Muscle of leg (tissue), 11 donors: Measurements from ENCODE around the gene NAPG. TPM values are rescaled to one million over a fixed set of nuclear protein-coding genes. Genes with fewer than 3 reads are reported as not detected.
A peak's percentile ranks its signal among the peaks of the same experiment; 100 is the strongest.
"Not testable (repeated sequence)": the region's sequence is repeated elsewhere in the genome, so short reads cannot be mapped to it uniquely, and the experiment has no call there.

Experiments
- DNase-seq: peaks from one replicate; pipeline ENCODE4 v3.0.0; 2013
- H3K27ac ChIP-seq: one replicate; pipeline ENCODE4 v1.5.1; 2013; ENCODE audit warnings: mild to moderate bottlenecking, low read length, control low read depth
- H3K27me3 ChIP-seq: one replicate; pipeline ENCODE4 v1.6.1; 2013; ENCODE audit warnings: low read length; ENCODE audit not compliant: control insufficient read depth, insufficient read depth
- H3K36me3 ChIP-seq: one replicate; pipeline ENCODE4 v1.6.1; 2013; ENCODE audit warnings: low read length; ENCODE audit not compliant: control insufficient read depth, insufficient read depth
- H3K4me1 ChIP-seq: one replicate; pipeline ENCODE4 v1.6.1; 2013; ENCODE audit warnings: low read length; ENCODE audit not compliant: control insufficient read depth, insufficient read depth
- H3K4me3 ChIP-seq: one replicate; pipeline ENCODE4 v1.5.1; 2013; ENCODE audit warnings: low read length, control low read depth
- H3K9me3 ChIP-seq: replicated peaks from 2 replicates; pipeline ENCODE4 v1.6.1; 2013; ENCODE audit warnings: low read depth, low read length; ENCODE audit not compliant: control insufficient read depth
- WGBS: methylation state at CpG from one replicate; pipeline ENCODE4 v1.1.5; 2013; ENCODE audit warnings: missing lambda C conversion rate; ENCODE audit not compliant: insufficient coverage; 5-methylcytosine and 5-hydroxymethylcytosine counted together
- polyA plus RNA-seq, 8 donors: library from polyadenylated mRNA; unstranded; fragments of 120-200 nt; gene quantifications; one replicate each; pipeline versions ENCODE4 v1.2.1 to v1.2.3, GENCODE V29; 2013; ENCODE audit warnings: inconsistent platforms in 1 of 8, low replicate concordance in 1 of 8; ENCODE audit not compliant: insufficient read length in 8 of 8, insufficient read depth in 1 of 8
- total RNA-seq: library from RNA; stranded (reverse); fragments of 120-200 nt; gene quantifications from one replicate; pipeline ENCODE4 v1.2.4, GENCODE V29; 2013

Gene NAPG
- total and polyA plus RNA-seq, 9 donors: 11.6 to 22.6 (median 15.8) TPM

DNA sequence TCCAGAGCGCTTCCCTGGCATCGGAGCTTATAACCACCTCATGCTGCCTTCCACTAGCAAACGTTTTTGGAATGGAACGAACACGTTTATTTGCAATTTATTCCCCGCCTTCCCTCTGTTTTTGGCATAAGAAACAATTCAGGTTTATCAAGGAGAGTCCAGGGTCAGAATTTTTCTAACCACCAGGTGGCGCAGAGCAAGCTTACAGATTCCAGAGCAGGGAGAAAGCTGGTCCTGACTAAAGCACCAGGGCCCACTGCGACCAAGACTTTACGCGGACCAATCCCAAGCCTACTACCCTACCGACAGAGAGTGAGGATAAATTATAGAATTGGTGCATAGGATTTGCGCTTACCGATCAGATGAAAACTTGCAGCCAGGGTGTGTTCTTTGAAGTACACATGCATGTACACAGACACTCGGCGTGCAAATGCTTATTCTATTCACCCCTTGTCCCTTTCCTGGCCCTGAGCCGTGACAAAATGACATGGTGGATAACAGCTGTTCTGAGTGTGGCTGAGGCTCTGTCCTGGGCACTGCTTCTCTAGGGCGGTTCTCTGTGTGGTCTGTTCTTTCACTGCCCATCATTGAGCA, 34.7 kb downstream of the NAPG start:
- peak; percentile 92 for DNase-seq
- peaks cover 2% of the 10 kb centered on the region for H3K9me3 ChIP-seq
- peaks cover 14% of the 10 kb centered on the region for H3K4me1 ChIP-seq
- peak overlapping the region; percentile 18 for H3K4me3 ChIP-seq
- H3K36me3 ChIP-seq: peaks cover 13% of the 10 kb centered on the region
- no peak overlapping the region for H3K27ac ChIP-seq
- WGBS: 33% methylated on average over 10 of the region's 17 CpGs
- H3K27me3 ChIP-seq: no peaks in the 10 kb centered on the region

DNA sequence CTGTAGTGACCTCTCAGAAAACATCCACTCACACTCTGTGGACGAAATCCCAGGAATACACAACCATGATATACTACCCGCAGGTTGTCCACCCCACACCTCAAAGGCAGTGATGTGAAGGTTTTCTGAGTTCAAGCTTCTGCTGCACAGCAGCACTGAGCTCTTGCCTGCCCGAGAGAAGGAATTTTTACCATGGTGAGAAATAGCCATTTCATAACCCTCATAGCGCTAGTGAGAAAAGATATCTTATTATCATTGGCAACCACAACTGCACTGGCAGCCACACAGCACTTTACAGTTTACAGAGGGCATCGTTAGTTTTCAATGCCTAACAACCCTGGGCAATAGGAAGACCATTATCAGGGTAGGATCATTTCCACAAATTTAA, 36.9 kb downstream of the NAPG start:
- Histone ChIP-seq H3K27me3 (no peaks in the 10 kb centered on the region), H3K4me3 (no peak overlapping the region), H3K36me3 (no peaks in the 10 kb centered on the region), H3K9me3 (peaks cover 2% of the 10 kb centered on the region), H3K4me1 (peaks cover 14% of the 10 kb centered on the region), H3K27ac (no peak overlapping the region)
- WGBS: no CpG with 5 or more reads among the region's 5 CpGs
- DNase-seq: no peak

DNA sequence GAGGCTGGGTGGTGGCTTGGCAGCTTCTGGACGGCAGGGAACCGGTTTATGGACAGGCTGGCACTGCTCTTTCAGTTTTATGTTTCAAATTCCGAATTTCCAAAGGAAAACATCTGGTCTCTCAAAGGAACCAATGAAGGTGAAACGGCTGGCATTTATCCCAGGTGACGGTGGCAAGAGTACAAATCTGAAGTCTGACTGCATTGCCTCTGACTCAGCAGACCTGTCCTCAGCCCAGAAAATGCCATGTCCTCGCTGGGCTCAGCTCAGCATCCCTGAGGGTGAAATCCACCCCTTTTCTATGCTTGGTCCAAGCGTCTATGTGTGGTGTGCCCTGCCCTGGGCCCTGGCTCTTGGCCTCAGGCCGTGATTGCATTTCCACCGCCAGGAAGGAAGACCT, 38.1 kb downstream of the NAPG start:
- Histone ChIP-seq H3K27me3 (no peaks in the 10 kb centered on the region), H3K36me3 (no peaks in the 10 kb centered on the region), H3K4me1 (peaks cover 14% of the 10 kb centered on the region), H3K9me3 (peaks cover 2% of the 10 kb centered on the region), H3K4me3 (no peak overlapping the region), H3K27ac (no peak overlapping the region)
- 74% methylated on average over 9 of the region's 9 CpGs for WGBS
- DNase-seq: peak; percentile 23

DNA sequence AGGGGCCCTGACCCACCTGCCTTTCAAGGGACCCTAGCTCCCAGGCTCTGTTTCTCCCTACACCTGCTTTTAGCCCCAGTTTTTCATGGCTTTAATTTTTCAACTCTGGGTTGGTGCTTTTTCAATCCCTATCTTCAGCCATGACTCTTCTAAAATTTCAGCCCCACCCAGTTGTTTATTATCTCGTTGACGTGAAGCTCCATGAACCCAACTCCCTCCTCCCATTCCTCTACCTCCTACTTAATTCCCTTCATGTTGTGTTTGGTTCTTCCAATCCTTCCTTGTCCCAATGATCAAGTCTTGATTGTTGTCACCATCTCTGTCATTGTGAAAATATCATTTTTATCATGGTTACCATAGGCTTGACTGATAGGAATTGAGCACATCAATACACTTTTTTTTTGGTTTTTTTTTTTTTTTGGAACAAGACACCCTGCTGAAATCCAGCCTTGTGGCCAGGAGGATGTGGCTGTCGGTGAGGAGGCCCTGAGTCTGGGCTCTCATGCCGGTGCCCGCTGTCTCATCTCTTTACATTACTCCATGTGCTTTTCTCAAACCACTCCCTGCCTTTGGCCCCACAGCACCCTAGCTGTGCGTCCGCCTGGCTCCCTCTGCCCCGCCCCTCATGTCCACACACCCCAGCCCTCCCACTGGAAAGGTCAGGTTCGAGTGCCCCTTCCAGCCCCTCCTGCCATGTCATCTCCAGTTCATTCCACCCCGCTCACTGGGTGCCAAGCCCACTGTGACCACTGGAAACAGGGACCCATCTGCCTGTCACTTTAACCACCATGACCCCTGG, 39.3 kb downstream of the NAPG start:
- H3K27ac ChIP-seq: no peak overlapping the region
- H3K4me1 ChIP-seq: peaks cover 8% of the 10 kb centered on the region
- H3K9me3 ChIP-seq: peaks cover 2% of the 10 kb centered on the region
- H3K36me3 ChIP-seq: no peaks in the 10 kb centered on the region
- DNase-seq: no peak
- H3K4me3 ChIP-seq: no peak overlapping the region
- WGBS: 85% methylated on average over 7 of the region's 10 CpGs
- H3K27me3 ChIP-seq: no peaks in the 10 kb centered on the region

DNA sequence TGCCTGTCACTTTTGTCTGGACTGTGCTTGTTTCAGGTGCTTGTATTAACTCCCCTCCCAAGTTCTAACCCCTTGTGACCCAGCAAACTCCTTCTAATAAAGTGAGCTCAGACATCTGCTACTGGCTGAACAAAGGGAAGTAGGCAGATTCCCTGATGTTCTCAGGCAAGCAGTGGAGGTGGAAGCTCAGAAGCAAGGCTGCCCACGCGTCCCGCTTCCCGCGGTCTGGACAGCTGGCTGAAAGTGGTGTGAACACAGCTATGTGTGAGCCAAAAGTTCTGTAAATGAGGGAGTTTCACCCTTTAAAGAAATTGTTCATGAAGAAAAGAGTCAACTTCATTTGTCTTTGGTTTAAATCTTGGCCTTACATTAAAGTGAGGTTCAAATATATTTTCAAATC, 40.0 kb downstream of the NAPG start:
- Histone ChIP-seq H3K27me3 (no peaks in the 10 kb centered on the region), H3K4me1 (peaks cover 1% of the 10 kb centered on the region), H3K27ac (no peak overlapping the region), H3K4me3 (no peak overlapping the region), H3K36me3 (no peaks in the 10 kb centered on the region), H3K9me3 (peaks cover 2% of the 10 kb centered on the region)
- WGBS: 42% methylated on average over 5 of the region's 5 CpGs
- DNase-seq: peak; percentile 19

DNA sequence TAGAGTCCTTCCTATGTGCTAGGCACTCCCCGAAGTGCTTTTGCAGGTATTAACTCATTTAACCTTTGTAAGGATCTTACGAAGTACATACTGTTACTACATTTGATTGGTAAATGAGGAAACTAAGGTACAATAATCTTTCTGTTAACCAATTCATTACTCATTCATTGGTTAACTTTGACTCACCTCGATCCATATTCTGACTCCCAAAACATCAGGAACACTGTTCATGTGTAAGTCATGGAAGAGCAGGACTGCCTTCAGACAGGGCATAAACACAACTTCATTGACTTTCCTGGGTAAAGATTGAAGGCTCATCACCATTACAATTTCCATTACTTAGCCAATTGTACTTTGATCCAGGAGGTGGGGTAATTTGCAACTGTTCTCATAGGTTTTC, 40.6 kb downstream of the NAPG start:
- no peak overlapping the region for H3K27ac ChIP-seq
- H3K27me3 ChIP-seq: no peaks in the 10 kb centered on the region
- no CpG with 5 or more reads among the region's 3 CpGs for WGBS
- DNase-seq: no peak
- no peaks in the 10 kb centered on the region for H3K4me1 ChIP-seq
- H3K4me3 ChIP-seq: no peak overlapping the region
- no peaks in the 10 kb centered on the region for H3K36me3 ChIP-seq
- H3K9me3 ChIP-seq: peaks cover 2% of the 10 kb centered on the region

DNA sequence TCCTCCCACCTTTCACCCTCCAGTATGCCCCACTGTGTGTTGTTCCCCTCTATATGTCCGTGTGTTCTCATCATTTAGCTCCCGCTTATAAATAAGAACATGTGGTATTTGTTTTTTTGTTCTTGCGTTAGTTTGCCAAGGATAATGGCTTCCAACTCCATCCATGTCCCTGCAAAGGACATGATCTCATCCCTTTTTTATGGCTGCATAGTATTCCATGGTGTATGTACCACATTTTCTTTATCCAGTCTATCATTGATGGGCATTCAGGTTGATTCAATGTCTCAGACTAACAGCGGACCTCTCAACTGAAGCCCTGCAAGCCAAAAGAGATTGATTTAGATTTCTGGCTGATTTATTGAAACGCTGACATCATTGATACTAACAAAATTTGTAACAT, 44.1 kb downstream of the NAPG start:
- not testable (repeated sequence) for H3K27ac ChIP-seq, H3K27me3 ChIP-seq, DNase-seq, H3K36me3 ChIP-seq, H3K9me3 ChIP-seq, H3K4me1 ChIP-seq, H3K4me3 ChIP-seq
- WGBS: no CpG with 5 or more reads among the region's 5 CpGs

DNA sequence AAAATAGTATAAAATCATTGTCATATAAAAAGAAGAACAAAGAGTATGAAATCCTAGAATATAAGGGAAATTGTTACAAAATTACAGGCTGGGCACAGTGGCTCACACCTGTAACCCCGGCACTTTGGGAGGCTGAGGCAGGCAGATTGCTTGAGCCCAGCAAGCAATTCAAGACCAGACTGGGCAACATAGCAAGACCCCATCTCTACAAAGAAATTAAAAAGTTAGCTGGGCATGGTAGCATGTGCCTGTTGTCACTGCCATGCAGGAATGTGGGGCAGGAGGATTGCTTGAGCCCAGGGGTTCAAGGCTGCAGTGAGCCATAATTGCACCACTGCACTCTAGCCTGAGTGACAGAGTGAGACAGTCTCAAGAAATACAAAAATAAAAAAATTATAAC, 44.8 kb downstream of the NAPG start:
- no peaks in the 10 kb centered on the region for H3K27me3 ChIP-seq
- H3K4me1 ChIP-seq: no peaks in the 10 kb centered on the region
- no peak overlapping the region for H3K4me3 ChIP-seq
- H3K27ac ChIP-seq: no peak overlapping the region
- no peaks in the 10 kb centered on the region for H3K36me3 ChIP-seq
- no peaks in the 10 kb centered on the region for H3K9me3 ChIP-seq
- DNase-seq: no peak
- WGBS: 60% methylated on average over 1 of the region's 1 CpG

DNA sequence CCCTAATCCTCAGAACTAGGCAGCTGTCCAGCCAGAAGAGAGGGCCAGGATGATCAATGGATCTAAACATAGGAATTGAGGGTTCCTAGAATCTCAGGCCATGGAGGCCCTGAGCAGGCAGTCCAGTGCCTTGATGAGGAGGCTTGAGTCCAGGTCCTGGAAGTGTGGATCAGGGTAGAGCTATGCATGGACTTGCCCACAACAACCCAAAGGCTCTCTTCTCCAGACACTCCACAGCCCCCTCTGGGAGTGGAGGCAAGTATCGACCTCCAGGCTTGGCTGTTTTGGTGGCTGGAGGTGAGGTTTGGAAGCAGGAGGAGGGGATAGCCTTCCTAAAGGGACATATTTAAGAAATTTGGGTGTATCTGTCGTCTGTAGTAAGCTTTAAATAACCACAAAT, 45.7 kb downstream of the NAPG start:
- no peaks in the 10 kb centered on the region for H3K36me3 ChIP-seq
- no peak overlapping the region for H3K27ac ChIP-seq
- H3K4me1 ChIP-seq: no peaks in the 10 kb centered on the region
- no peaks in the 10 kb centered on the region for H3K9me3 ChIP-seq
- no peaks in the 10 kb centered on the region for H3K27me3 ChIP-seq
- DNase-seq: no peak
- H3K4me3 ChIP-seq: no peak overlapping the region
- WGBS: 20% methylated on average over 1 of the region's 2 CpGs

DNA sequence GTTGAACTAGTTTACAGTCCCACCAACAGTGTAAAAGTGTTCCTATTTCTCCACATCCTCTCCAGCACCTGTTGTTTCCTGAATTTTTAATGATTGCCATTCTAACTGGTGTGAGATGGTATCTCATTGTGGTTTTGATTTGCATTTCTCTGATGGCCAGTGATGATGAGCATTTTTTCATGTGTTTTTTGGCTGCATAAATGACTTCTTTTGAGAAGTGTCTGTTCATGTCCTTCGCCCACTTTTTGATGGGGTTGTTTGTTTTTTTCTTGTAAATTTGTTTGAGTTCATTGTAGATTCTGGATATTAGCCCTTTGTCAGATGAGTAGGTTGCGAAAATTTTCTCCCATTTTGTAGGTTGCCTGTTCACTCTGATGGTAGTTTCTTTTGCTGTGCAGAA, 47.4 kb downstream of the NAPG start:
- H3K4me3 ChIP-seq, H3K4me1 ChIP-seq, H3K27ac ChIP-seq, H3K27me3 ChIP-seq, H3K36me3 ChIP-seq, H3K9me3 ChIP-seq, DNase-seq: not testable (repeated sequence)
- no CpG with 5 or more reads among the region's 2 CpGs for WGBS
